HEK293 (cell line): ENCODE results near the gene UMOD.

Experiments used
- CTCF ChIA-PET: fragments of 350-600 bp; formaldehyde crosslinking; extraction: SDS; loops from one replicate; lab custom pipeline; 2021; ENCODE audit warnings: antibody characterized with exemption; lab: Yijun Ruan, JAX
- POLR2A ChIA-PET: fragments of 300-600 bp; formaldehyde crosslinking; extraction: SDS; loops from one replicate; lab custom pipeline; 2020; ENCODE audit warnings: antibody characterized with exemption, inconsistent platforms; lab: Yijun Ruan, JAX
- H3K27ac ChIP-seq: fragments of 200-500 bp; sonication (Bioruptor generic); 2 replicates; pipeline ENCODE4 v1.5.1; 2014; ENCODE audit warnings: low read depth, low read length, control low read depth, inconsistent platforms; ENCODE audit errors: extremely low read depth
- H3K36me3 ChIP-seq, 2 experiments: fragments of 200-500 bp in 1 of 2; sonication (Bioruptor generic) in 1 of 2; 1 replicate in 1 of 2; 2 replicates in 1 of 2; pipeline ENCODE4 v1.5.1; 2014 to 2017; ENCODE audit warnings: inconsistent platforms in 2 of 2, low read length in 2 of 2; ENCODE audit not compliant: control insufficient read depth in 2 of 2, insufficient read depth in 1 of 2
- H3K4me1 ChIP-seq: fragments of 200-500 bp; sonication (Bioruptor generic); 2 replicates; pipeline ENCODE4 v1.5.1; 2014; ENCODE audit warnings: mild to moderate bottlenecking, low read length, inconsistent platforms; ENCODE audit not compliant: control insufficient read depth, insufficient read depth
- H3K4me3 ChIP-seq: 2 replicates; pipeline ENCODE4 v1.5.1; 2011; ENCODE audit warnings: low read depth, mild to moderate bottlenecking, control low read depth, low read length, moderate library complexity
- H3K9me3 ChIP-seq: fragments of 200-500 bp; sonication (Bioruptor generic); 2 replicates; pipeline ENCODE4 v1.5.1; 2014; ENCODE audit warnings: low read depth, low read length, inconsistent platforms; ENCODE audit not compliant: control insufficient read depth, insufficient read depth
- BCL11B ChIP-seq: fragments of 450-650 bp; formaldehyde crosslinking; IDR thresholded peaks from 2 replicates; pipeline ENCODE4 v1.5.1; 2016; ENCODE audit warnings: low read depth, missing biosample characterization, missing genetic modification characterization
- GLI2 ChIP-seq: fragments of 450-650 bp; formaldehyde crosslinking; IDR thresholded peaks from 2 replicates; pipeline ENCODE4; 2017; ENCODE audit warnings: missing biosample characterization, missing genetic modification characterization, low read depth, borderline replicate concordance
- SALL2 ChIP-seq: fragments of 450-650 bp; formaldehyde crosslinking; IDR thresholded peaks from 2 replicates; pipeline ENCODE4 v1.5.0; 2017; ENCODE audit warnings: missing biosample characterization, mild to moderate bottlenecking, missing genetic modification characterization, borderline replicate concordance
- SCRT1 ChIP-seq: fragments of 450-650 bp; formaldehyde crosslinking; IDR thresholded peaks from 2 replicates; pipeline ENCODE4 v1.5.1; 2016; ENCODE audit warnings: missing biosample characterization, missing genetic modification characterization, borderline replicate concordance
- SP3 ChIP-seq: fragments of 450-650 bp; formaldehyde crosslinking; IDR thresholded peaks from 2 replicates; pipeline ENCODE4 v1.5.1; 2016; ENCODE audit warnings: missing biosample characterization, missing genetic modification characterization
- ZBTB48 ChIP-seq: fragments of 450-650 bp; formaldehyde crosslinking; IDR thresholded peaks from 2 replicates; pipeline ENCODE4 v1.5.1; 2016; ENCODE audit warnings: missing biosample characterization, missing genetic modification characterization
- ZBTB7A ChIP-seq: fragments of 450-650 bp; formaldehyde crosslinking; IDR thresholded peaks from 2 replicates; pipeline ENCODE4 v1.5.1; 2016; ENCODE audit warnings: low read depth, missing biosample characterization, missing genetic modification characterization
- ZNF146 ChIP-seq: fragments of 450-650 bp; formaldehyde crosslinking; IDR thresholded peaks from 2 replicates; pipeline ENCODE4 v1.5.1; 2016; ENCODE audit warnings: missing biosample characterization, missing genetic modification characterization
- ZNF184 ChIP-seq: fragments of 450-650 bp; IDR thresholded peaks from 2 replicates; pipeline ENCODE4 v1.5.1; 2018; ENCODE audit warnings: missing biosample characterization, mild to moderate bottlenecking, missing genetic modification characterization
- ZNF239 ChIP-seq: fragments of 450-650 bp; formaldehyde crosslinking; IDR thresholded peaks from 2 replicates; pipeline ENCODE4 v1.5.1; 2016; ENCODE audit warnings: missing biosample characterization, missing genetic modification characterization
- ZNF24 ChIP-seq: fragments of 450-650 bp; formaldehyde crosslinking; IDR thresholded peaks from 2 replicates; pipeline ENCODE4 v1.5.1; 2016; ENCODE audit warnings: missing biosample characterization, missing genetic modification characterization
- ZNF248 ChIP-seq: fragments of 450-650 bp; formaldehyde crosslinking; IDR thresholded peaks from 2 replicates; pipeline ENCODE4 v1.5.1; 2017; ENCODE audit warnings: missing biosample characterization, missing genetic modification characterization
- ZNF292 ChIP-seq: fragments of 450-650 bp; formaldehyde crosslinking; IDR thresholded peaks from 2 replicates; pipeline ENCODE4 v1.5.1; 2016; ENCODE audit warnings: low read depth, missing biosample characterization, missing genetic modification characterization, borderline replicate concordance
- ZNF530 ChIP-seq: fragments of 450-650 bp; formaldehyde crosslinking; IDR thresholded peaks from 2 replicates; pipeline ENCODE4 v1.5.1; 2016; ENCODE audit warnings: low read depth, missing biosample characterization, missing genetic modification characterization
- ZNF558 ChIP-seq: fragments of 450-650 bp; formaldehyde crosslinking; IDR thresholded peaks from 2 replicates; pipeline ENCODE4 v1.5.1; 2016; ENCODE audit warnings: missing biosample characterization, missing genetic modification characterization
- ZNF585B ChIP-seq: fragments of 450-650 bp; formaldehyde crosslinking; IDR thresholded peaks from 2 replicates; pipeline ENCODE4 v1.5.1; 2016; ENCODE audit warnings: missing biosample characterization, missing genetic modification characterization
- ZNF624 ChIP-seq: fragments of 450-650 bp; formaldehyde crosslinking; IDR thresholded peaks from 2 replicates; pipeline ENCODE4 v1.5.1; 2017; ENCODE audit warnings: missing biosample characterization, missing genetic modification characterization
- ZNF626 ChIP-seq: fragments of 450-650 bp; sonication (Bioruptor Pico); formaldehyde crosslinking; IDR thresholded peaks from 2 replicates; pipeline ENCODE4 v1.5.1; 2018; ENCODE audit warnings: missing biosample characterization, missing genetic modification characterization, inconsistent platforms
- ZNF629 ChIP-seq: fragments of 450-650 bp; formaldehyde crosslinking; IDR thresholded peaks from 2 replicates; pipeline ENCODE4 v1.5.1; 2017; ENCODE audit warnings: missing biosample characterization, missing genetic modification characterization
- ZNF701 ChIP-seq: fragments of 450-650 bp; formaldehyde crosslinking; IDR thresholded peaks from 2 replicates; pipeline ENCODE4 v1.5.1; 2016; ENCODE audit warnings: missing biosample characterization, missing genetic modification characterization
- ZNF792 ChIP-seq: fragments of 450-650 bp; formaldehyde crosslinking; IDR thresholded peaks from 2 replicates; pipeline ENCODE4 v1.5.1; 2016; ENCODE audit warnings: missing biosample characterization, missing genetic modification characterization
- ZNF843 ChIP-seq: fragments of 450-650 bp; formaldehyde crosslinking; IDR thresholded peaks from 2 replicates; pipeline ENCODE4 v1.5.1; 2016; ENCODE audit warnings: missing biosample characterization, missing genetic modification characterization
- ZXDB ChIP-seq: fragments of 450-650 bp; formaldehyde crosslinking; IDR thresholded peaks from 2 replicates; pipeline ENCODE4 v1.5.1; 2016; ENCODE audit warnings: missing biosample characterization, missing genetic modification characterization
- TF ChIP-seq, protein P1 (sequence below): fragments of 450-650 bp; formaldehyde crosslinking; IDR thresholded peaks from 2 replicates; pipeline ENCODE4 v1.5.1; 2017; ENCODE audit warnings: missing biosample characterization, missing genetic modification characterization
- TF ChIP-seq, protein P2 (sequence below): fragments of 450-650 bp; formaldehyde crosslinking; IDR thresholded peaks from 2 replicates; pipeline ENCODE4 v1.5.1; 2016; ENCODE audit warnings: missing biosample characterization, missing genetic modification characterization
- TF ChIP-seq, protein P3 (sequence below): fragments of 450-650 bp; formaldehyde crosslinking; IDR thresholded peaks from 2 replicates; pipeline ENCODE4 v1.5.1; 2016; ENCODE audit warnings: missing biosample characterization, missing genetic modification characterization

UMOD gene

DNA sequence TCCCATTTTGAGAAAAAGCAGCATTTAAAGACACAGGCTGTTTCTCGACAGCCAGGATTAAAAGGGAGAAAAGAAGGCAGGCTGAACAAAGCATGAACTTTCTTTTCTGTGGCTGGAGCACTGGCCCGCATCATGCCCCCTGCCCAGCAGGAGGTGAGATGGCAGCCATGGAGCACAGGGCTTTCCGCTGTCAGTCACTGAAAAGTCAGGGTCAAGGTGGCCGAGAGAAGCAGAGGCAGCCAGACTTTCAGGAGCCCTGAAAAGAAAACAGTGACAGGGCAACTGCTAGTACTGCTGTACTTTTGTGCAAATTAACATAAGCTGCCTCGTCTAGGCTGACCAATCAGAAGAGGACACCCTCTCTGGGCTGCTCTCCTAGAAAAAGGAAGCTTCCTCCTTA lies 19.4 kb downstream of the UMOD start (continued):
- TF ChIP-seq, protein P1, sequence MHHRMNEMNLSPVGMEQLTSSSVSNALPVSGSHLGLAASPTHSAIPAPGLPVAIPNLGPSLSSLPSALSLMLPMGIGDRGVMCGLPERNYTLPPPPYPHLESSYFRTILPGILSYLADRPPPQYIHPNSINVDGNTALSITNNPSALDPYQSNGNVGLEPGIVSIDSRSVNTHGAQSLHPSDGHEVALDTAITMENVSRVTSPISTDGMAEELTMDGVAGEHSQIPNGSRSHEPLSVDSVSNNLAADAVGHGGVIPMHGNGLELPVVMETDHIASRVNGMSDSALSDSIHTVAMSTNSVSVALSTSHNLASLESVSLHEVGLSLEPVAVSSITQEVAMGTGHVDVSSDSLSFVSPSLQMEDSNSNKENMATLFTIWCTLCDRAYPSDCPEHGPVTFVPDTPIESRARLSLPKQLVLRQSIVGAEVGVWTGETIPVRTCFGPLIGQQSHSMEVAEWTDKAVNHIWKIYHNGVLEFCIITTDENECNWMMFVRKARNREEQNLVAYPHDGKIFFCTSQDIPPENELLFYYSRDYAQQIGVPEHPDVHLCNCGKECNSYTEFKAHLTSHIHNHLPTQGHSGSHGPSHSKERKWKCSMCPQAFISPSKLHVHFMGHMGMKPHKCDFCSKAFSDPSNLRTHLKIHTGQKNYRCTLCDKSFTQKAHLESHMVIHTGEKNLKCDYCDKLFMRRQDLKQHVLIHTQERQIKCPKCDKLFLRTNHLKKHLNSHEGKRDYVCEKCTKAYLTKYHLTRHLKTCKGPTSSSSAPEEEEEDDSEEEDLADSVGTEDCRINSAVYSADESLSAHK (tag by site-specific recombination), result no peak
- no peak for TF ChIP-seq GLI2 (tag by site-specific recombination)
- TF ChIP-seq BCL11B, result no peak
- TF ChIP-seq ZNF792 (tag by site-specific recombination), result no peak

DNA sequence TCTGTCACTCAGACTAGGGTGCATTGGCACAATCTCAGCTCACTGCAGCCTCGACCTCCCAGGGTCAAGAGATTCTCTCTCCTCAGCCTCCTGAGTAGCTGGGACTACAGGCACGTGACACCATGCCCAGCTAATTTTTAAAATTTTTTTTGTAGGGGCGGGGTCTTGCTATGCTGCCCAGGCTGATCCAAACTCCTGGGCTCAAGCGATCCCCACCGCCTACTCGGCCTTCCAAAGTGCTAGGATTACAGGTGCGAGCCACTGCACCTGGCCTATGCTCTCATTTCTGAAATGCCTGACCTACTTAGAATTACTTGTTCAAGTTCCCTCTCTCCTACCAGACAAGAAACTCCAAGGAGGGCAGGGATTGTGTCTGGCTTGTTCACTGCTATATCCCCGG lies 20.1 kb downstream of the UMOD start:
- Histone ChIP-seq H3K36me3 (no peaks in the 10 kb centered on the region), H3K4me1 (peaks cover 8% of the 10 kb centered on the region; the same call in 1 of the 2 replicates), H3K9me3 (no peaks in the 10 kb centered on the region), H3K4me3 (no peak overlapping the region), H3K27ac (no peak overlapping the region)
- no peak for TF ChIP-seq ZNF558 (tag by site-specific recombination)
- TF ChIP-seq ZNF248 (tag by site-specific recombination), result no peak
- no peak for TF ChIP-seq ZNF530 (tag by site-specific recombination)
- no peak for TF ChIP-seq SP3 (tag by site-specific recombination)
- no peak for TF ChIP-seq ZNF843 (tag by site-specific recombination)
- no peak for TF ChIP-seq ZBTB48
- ChIA-PET CTCF (no interaction called here), POLR2A (no interaction called here)

DNA sequence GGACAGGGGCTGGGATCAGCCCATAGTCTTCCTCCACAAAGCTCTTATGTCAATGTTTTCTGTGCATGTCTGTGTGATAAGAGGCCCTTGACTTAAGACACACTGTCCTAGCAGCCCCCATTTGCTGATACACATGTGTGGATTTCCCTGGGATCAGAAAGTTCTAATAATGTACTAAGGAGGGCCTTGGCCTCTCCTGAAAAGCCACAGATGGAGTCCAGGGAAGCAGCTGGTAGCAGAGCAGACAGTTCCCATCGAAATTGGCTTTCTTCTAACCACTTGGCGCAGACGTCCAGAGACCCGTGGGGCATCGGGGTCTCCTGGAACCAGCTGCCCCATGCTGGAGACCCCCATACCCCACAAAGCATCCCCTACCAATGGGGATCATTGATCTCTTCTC lies 20.9 kb downstream of the UMOD start:
- CTCF ChIA-PET, result no interaction called here
- Histone ChIP-seq H3K9me3 (no peaks in the 10 kb centered on the region), H3K36me3 (no peaks in the 10 kb centered on the region), H3K27ac (no peak overlapping the region), H3K4me1 (peaks cover under 1% of the 10 kb centered on the region; the same call in 1 of the 2 replicates), H3K4me3 (no peak overlapping the region)
- POLR2A ChIA-PET, result no interaction called here
- TF ChIP-seq ZNF184 (tag by site-specific recombination) (no peak), ZNF701 (tag by site-specific recombination) (no peak), ZBTB7A (tag by site-specific recombination) (no peak), SCRT1 (tag by site-specific recombination) (no peak), ZNF626 (tag by site-specific recombination) (no peak), ZNF624 (tag by site-specific recombination) (no peak), ZXDB (tag by site-specific recombination) (no peak), ZNF24 (tag by site-specific recombination) (no peak), ZNF239 (no peak), ZNF146 (tag by site-specific recombination) (no peak), SALL2 (no peak), ZNF585B (tag by site-specific recombination) (no peak), ZNF292 (tag by site-specific recombination) (no peak), ZNF629 (no peak)
- TF ChIP-seq, protein P2, sequence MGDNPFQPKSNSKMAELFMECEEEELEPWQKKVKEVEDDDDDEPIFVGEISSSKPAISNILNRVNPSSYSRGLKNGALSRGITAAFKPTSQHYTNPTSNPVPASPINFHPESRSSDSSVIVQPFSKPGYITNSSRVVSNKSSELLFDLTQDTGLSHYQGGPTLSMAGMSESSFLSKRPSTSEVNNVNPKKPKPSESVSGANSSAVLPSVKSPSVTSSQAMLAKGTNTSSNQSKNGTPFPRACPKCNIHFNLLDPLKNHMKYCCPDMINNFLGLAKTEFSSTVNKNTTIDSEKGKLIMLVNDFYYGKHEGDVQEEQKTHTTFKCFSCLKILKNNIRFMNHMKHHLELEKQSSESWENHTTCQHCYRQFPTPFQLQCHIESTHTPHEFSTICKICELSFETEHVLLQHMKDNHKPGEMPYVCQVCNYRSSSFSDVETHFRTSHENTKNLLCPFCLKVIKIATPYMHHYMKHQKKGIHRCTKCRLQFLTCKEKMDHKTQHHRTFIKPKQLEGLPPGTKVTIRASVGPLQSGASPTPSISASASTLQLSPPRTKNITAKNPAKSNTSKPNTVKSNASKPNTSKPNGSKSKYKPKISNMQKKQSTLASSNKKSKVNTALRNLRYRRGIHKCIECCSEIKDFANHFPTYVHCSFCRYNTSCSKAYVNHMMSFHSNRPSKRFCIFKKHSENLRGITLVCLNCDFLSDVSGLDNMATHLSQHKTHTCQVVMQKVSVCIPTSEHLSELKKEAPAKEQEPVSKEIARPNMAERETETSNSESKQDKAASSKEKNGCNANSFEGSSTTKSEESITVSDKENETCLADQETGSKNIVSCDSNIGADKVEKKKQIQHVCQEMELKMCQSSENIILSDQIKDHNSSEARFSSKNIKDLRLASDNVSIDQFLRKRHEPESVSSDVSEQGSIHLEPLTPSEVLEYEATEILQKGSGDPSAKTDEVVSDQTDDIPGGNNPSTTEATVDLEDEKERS (tag by site-specific recombination), result no peak
- TF ChIP-seq, protein P3, sequence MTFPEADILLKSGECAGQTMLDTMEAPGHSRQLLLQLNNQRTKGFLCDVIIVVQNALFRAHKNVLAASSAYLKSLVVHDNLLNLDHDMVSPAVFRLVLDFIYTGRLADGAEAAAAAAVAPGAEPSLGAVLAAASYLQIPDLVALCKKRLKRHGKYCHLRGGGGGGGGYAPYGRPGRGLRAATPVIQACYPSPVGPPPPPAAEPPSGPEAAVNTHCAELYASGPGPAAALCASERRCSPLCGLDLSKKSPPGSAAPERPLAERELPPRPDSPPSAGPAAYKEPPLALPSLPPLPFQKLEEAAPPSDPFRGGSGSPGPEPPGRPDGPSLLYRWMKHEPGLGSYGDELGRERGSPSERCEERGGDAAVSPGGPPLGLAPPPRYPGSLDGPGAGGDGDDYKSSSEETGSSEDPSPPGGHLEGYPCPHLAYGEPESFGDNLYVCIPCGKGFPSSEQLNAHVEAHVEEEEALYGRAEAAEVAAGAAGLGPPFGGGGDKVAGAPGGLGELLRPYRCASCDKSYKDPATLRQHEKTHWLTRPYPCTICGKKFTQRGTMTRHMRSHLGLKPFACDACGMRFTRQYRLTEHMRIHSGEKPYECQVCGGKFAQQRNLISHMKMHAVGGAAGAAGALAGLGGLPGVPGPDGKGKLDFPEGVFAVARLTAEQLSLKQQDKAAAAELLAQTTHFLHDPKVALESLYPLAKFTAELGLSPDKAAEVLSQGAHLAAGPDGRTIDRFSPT (tag by site-specific recombination), result no peak
